ENCODE data around the gene GRIK4. TPM values are rescaled to one million over a fixed set of nuclear protein-coding genes. Genes with fewer than 3 reads are reported as not detected.

The GRIK4 gene
- polyA plus RNA-seq, 1 donor from 2014 or later = 3.4 TPM

GRCh38 chr11:120842195-120842594 lies 330.6 kb downstream of the GRIK4 start:
- TF ChIP-seq MXI1 (conservative IDR thresholded peaks at IDR 0.05; ENCODE audit: poor library complexity, severe bottlenecking) (no peak), EZH2 (IDR thresholded peaks at IDR 0.05; ENCODE audit: borderline replicate concordance, insufficient read depth, low read length, poor library complexity, severe bottlenecking) (no peak), SMC3 (conservative IDR thresholded peaks at IDR 0.05; ENCODE audit: poor library complexity) (no peak), TAF1 (IDR thresholded peaks at IDR 0.05; ENCODE audit: low read depth) (no peak), POLR2AphosphoS5 (IDR thresholded peaks at IDR 0.05) (no peak), EP300 (conservative IDR thresholded peaks at IDR 0.05; ENCODE audit: poor library complexity, severe bottlenecking) (no peak), RAD21 (conservative IDR thresholded peaks at IDR 0.05) (no peak)
- TF ChIP-seq, protein P1, sequence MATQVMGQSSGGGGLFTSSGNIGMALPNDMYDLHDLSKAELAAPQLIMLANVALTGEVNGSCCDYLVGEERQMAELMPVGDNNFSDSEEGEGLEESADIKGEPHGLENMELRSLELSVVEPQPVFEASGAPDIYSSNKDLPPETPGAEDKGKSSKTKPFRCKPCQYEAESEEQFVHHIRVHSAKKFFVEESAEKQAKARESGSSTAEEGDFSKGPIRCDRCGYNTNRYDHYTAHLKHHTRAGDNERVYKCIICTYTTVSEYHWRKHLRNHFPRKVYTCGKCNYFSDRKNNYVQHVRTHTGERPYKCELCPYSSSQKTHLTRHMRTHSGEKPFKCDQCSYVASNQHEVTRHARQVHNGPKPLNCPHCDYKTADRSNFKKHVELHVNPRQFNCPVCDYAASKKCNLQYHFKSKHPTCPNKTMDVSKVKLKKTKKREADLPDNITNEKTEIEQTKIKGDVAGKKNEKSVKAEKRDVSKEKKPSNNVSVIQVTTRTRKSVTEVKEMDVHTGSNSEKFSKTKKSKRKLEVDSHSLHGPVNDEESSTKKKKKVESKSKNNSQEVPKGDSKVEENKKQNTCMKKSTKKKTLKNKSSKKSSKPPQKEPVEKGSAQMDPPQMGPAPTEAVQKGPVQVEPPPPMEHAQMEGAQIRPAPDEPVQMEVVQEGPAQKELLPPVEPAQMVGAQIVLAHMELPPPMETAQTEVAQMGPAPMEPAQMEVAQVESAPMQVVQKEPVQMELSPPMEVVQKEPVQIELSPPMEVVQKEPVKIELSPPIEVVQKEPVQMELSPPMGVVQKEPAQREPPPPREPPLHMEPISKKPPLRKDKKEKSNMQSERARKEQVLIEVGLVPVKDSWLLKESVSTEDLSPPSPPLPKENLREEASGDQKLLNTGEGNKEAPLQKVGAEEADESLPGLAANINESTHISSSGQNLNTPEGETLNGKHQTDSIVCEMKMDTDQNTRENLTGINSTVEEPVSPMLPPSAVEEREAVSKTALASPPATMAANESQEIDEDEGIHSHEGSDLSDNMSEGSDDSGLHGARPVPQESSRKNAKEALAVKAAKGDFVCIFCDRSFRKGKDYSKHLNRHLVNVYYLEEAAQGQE (IDR thresholded peaks at IDR 0.05; ENCODE audit: borderline replicate concordance) = no peak
- TF ChIP-seq, protein P2, sequence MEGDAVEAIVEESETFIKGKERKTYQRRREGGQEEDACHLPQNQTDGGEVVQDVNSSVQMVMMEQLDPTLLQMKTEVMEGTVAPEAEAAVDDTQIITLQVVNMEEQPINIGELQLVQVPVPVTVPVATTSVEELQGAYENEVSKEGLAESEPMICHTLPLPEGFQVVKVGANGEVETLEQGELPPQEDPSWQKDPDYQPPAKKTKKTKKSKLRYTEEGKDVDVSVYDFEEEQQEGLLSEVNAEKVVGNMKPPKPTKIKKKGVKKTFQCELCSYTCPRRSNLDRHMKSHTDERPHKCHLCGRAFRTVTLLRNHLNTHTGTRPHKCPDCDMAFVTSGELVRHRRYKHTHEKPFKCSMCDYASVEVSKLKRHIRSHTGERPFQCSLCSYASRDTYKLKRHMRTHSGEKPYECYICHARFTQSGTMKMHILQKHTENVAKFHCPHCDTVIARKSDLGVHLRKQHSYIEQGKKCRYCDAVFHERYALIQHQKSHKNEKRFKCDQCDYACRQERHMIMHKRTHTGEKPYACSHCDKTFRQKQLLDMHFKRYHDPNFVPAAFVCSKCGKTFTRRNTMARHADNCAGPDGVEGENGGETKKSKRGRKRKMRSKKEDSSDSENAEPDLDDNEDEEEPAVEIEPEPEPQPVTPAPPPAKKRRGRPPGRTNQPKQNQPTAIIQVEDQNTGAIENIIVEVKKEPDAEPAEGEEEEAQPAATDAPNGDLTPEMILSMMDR (IDR thresholded peaks at IDR 0.05; ENCODE audit: poor library complexity, severe bottlenecking) = no peak
- Histone ChIP-seq H3K9ac (ENCODE audit: low read length) (no peak overlapping the region), H3K36me3 (ENCODE audit: insufficient read depth, low read length) (no peaks in the 10 kb centered on the region), H3K27me3 (ENCODE audit: insufficient read depth, low read depth, low read length) (no peaks in the 10 kb centered on the region), H3K79me2 (replicated peaks; ENCODE audit: insufficient read depth, low read length) (no peaks in the 10 kb centered on the region), H3K4me3 (ENCODE audit: low read length) (no peak overlapping the region), H3K9me3 (ENCODE audit: low read length) (no peaks in the 10 kb centered on the region), H3F3A (ENCODE audit: insufficient read depth, low read length, poor library complexity, severe bottlenecking) (no peaks in the 10 kb centered on the region), H3K4me2 (ENCODE audit: low read length) (no peak overlapping the region), H3K27ac (ENCODE audit: low read length) (no peak overlapping the region), H3K9me2 (ENCODE audit: insufficient read depth, low read length) (no peaks in the 10 kb centered on the region), H4K20me1 (ENCODE audit: insufficient read depth) (no peaks in the 10 kb centered on the region), H2AFZ (ENCODE audit: low read depth, low read length) (no peak overlapping the region)

DNA sequence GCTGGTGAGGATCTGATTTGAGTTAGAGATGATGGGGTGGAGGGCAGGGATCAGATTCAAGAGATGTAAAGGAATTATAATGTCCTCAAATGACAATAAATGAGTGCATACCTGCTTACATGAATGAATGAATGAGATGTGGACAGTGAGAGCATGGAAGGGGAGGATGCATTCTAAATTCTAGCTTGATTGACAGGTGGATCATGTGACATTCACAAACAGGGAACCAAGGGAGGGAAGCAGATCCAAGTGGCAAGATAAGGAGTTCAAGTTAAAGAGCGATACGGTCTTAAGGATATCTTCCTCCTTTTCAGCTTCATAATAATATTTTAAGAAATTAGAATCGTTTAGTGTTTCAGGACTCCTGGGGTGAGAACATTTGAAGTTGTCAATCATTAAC lies 341.9 kb downstream of the GRIK4 start:
- H3K9me2 ChIP-seq (ENCODE audit: insufficient read depth, low read length) = no peaks in the 10 kb centered on the region
- H3K79me2 ChIP-seq (replicated peaks; ENCODE audit: insufficient read depth, low read length) = no peaks in the 10 kb centered on the region
- H3K9me3 ChIP-seq (ENCODE audit: low read length) = no peaks in the 10 kb centered on the region
- H3K27me3 ChIP-seq (ENCODE audit: insufficient read depth, low read depth, low read length) = no peaks in the 10 kb centered on the region
- H3K4me3 ChIP-seq (ENCODE audit: low read length) = no peak overlapping the region
- no peak for TF ChIP-seq SMC3 (conservative IDR thresholded peaks at IDR 0.05; ENCODE audit: poor library complexity)
- H3K27ac ChIP-seq (ENCODE audit: low read length) = no peak overlapping the region
- H4K20me1 ChIP-seq (ENCODE audit: insufficient read depth) = no peaks in the 10 kb centered on the region
- no peak overlapping the region for H2AFZ ChIP-seq (ENCODE audit: low read depth, low read length)
- no peaks in the 10 kb centered on the region for H3F3A ChIP-seq (ENCODE audit: insufficient read depth, low read length, poor library complexity, severe bottlenecking)
- H3K9ac ChIP-seq (ENCODE audit: low read length) = no peak overlapping the region
- no peaks in the 10 kb centered on the region for H3K36me3 ChIP-seq (ENCODE audit: insufficient read depth, low read length)
- H3K4me2 ChIP-seq (ENCODE audit: low read length) = no peak overlapping the region

- no peak overlapping the region for H3K4me3 ChIP-seq (ENCODE audit: low read length)
- H3K27ac ChIP-seq (ENCODE audit: low read length) = no peak overlapping the region
- no peaks in the 10 kb centered on the region for H3K27me3 ChIP-seq (ENCODE audit: insufficient read depth, low read depth, low read length)
- H3K36me3 ChIP-seq (ENCODE audit: insufficient read depth, low read length) = no peaks in the 10 kb centered on the region
- H3K9me2 ChIP-seq (ENCODE audit: insufficient read depth, low read length) = no peaks in the 10 kb centered on the region
- no peaks in the 10 kb centered on the region for H4K20me1 ChIP-seq (ENCODE audit: insufficient read depth)
- no peak overlapping the region for H2AFZ ChIP-seq (ENCODE audit: low read depth, low read length)
- no peaks in the 10 kb centered on the region for H3K9me3 ChIP-seq (ENCODE audit: low read length)
- no peak overlapping the region for H3K4me2 ChIP-seq (ENCODE audit: low read length)
- H3K9ac ChIP-seq (ENCODE audit: low read length) = no peak overlapping the region
- no peaks in the 10 kb centered on the region for H3F3A ChIP-seq (ENCODE audit: insufficient read depth, low read length, poor library complexity, severe bottlenecking)
- no peaks in the 10 kb centered on the region for H3K79me2 ChIP-seq (replicated peaks; ENCODE audit: insufficient read depth, low read length)
- TF ChIP-seq EP300 (conservative IDR thresholded peaks at IDR 0.05; ENCODE audit: poor library complexity, severe bottlenecking) = no peak
- TF ChIP-seq, protein P2 (IDR thresholded peaks at IDR 0.05; ENCODE audit: poor library complexity, severe bottlenecking) = no peak
- TF ChIP-seq MXI1 (conservative IDR thresholded peaks at IDR 0.05; ENCODE audit: poor library complexity, severe bottlenecking) = no peak
- TF ChIP-seq POLR2AphosphoS5 (IDR thresholded peaks at IDR 0.05) = no peak
- no peak for TF ChIP-seq RAD21 (conservative IDR thresholded peaks at IDR 0.05)
Observed at GRCh38 chr11:120854988-120855387, 343.4 kb downstream of the GRIK4 start.

All from neural cell (in vitro differentiated cells).